IMR-90 (cell line): ENCODE data around the gene KIF5C.

Source experiments
- CEBPB ChIP-seq: IDR thresholded peaks from 2 replicates; pipeline ENCODE4 v1.6.1; 2012; ENCODE audit warnings: low read depth, low read length, improper control_type of control experiment
- RAD21 ChIP-seq: IDR thresholded peaks from 2 replicates; pipeline ENCODE4 v1.6.1; 2012; ENCODE audit warnings: low read length, improper control_type of control experiment
- RFX5 ChIP-seq: IDR thresholded peaks from 2 replicates; pipeline ENCODE4 v1.8.0; 2012; ENCODE audit warnings: low read depth, mild to moderate bottlenecking, low read length, moderate library complexity
- TF ChIP-seq, protein P1 (sequence below): conservative IDR thresholded peaks from 2 replicates; pipeline ENCODE4 v1.5.1; 2012; ENCODE audit warnings: mild to moderate bottlenecking, low read depth, low read length, improper control_type of control experiment

DNA sequence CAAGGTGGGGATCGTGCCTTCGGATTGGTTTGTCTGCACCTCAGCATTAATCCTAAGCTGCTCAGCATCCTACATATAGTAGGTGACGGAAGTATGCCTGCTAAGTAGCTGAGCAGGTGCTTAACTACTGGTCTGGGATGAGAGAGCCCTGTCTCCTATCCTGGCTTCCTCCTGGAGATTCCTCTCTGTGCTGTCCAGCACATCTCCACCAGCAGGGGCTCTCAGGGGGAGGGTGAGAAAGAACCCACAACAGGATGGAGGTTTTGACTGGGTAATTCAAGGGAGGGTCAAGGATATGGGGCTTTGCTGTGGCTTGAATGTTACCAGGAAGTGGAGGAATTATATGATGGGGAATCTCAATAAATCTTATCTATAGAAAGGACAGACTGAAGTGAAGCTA, 45.4 kb upstream of the KIF5C start:
- TF ChIP-seq RFX5 (no peak), RAD21 (no peak), CEBPB (no peak)
- TF ChIP-seq, protein P1, sequence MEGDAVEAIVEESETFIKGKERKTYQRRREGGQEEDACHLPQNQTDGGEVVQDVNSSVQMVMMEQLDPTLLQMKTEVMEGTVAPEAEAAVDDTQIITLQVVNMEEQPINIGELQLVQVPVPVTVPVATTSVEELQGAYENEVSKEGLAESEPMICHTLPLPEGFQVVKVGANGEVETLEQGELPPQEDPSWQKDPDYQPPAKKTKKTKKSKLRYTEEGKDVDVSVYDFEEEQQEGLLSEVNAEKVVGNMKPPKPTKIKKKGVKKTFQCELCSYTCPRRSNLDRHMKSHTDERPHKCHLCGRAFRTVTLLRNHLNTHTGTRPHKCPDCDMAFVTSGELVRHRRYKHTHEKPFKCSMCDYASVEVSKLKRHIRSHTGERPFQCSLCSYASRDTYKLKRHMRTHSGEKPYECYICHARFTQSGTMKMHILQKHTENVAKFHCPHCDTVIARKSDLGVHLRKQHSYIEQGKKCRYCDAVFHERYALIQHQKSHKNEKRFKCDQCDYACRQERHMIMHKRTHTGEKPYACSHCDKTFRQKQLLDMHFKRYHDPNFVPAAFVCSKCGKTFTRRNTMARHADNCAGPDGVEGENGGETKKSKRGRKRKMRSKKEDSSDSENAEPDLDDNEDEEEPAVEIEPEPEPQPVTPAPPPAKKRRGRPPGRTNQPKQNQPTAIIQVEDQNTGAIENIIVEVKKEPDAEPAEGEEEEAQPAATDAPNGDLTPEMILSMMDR = no peak
